Stimulated activated CD8-positive, alpha-beta memory T cell treated with anti-CD3 and anti-CD28 coated beads, Interleukin-4, amount 100 ng/mL, for 24 hours (primary cell): ENCODE measurements around the gene RHOC.

Experiments
- DNase-seq: peaks from one replicate; pipeline ENCODE4 v3.0.0-alpha.2; 2020; ENCODE audit warnings: low read depth

Gene RHOC

GRCh38 chr1:112678605-112679004 lies 28.3 kb downstream of the RHOC start:
- no peak for DNase-seq

GRCh38 chr1:112677501-112677900 lies 29.4 kb downstream of the RHOC start:
- DNase-seq: no peak

- no peak for DNase-seq
These were observed 30.4 kb downstream of the RHOC start for GRCh38 chr1:112676543-112676942.

- DNase-seq: no peak
These were observed 31.1 kb downstream of the RHOC start for GRCh38 chr1:112675728-112676381.

GRCh38 chr1:112674986-112675727 lies 31.8 kb downstream of the RHOC start:
- DNase-seq: peak; percentile 28

- DNase-seq: peak; percentile 24
These were observed 32.4 kb downstream of the RHOC start, which contains the start of gene MOV10 for GRCh38 chr1:112674440-112674985. Gene MOV10 (plus strand): TSS chr1:112674659. CDS start chr1:112674913, 254 bp downstream.

GRCh38 chr1:112673592-112674439 lies 33.1 kb downstream of the RHOC start:
- no peak for DNase-seq

- no peak for DNase-seq
These were observed 34.1 kb downstream of the RHOC start for GRCh38 chr1:112672842-112673241.

- no peak for DNase-seq
These were observed 34.9 kb downstream of the RHOC start for GRCh38 chr1:112672009-112672408.

- DNase-seq: no peak
These were observed 40.0 kb downstream of the RHOC start for GRCh38 chr1:112666946-112667345.

GRCh38 chr1:112665857-112666256 lies 41.1 kb downstream of the RHOC start:
- DNase-seq: no peak

- no peak for DNase-seq
These were observed 55.7 kb downstream of the RHOC start for GRCh38 chr1:112651205-112651604.
